GM23338 (cell line): Measurements from ENCODE around the gene HERC4. TPM values are rescaled to one million over a fixed set of nuclear protein-coding genes. Genes with fewer than 3 reads are reported as not detected.

ENCODE experiments used
- ATAC-seq: fragments of 200-7000 bp; cut with Tn5 transposase; 3 replicates; pipeline ENCODE4 v1.9.1; 2020
- DNase-seq: peaks from one replicate; pipeline ENCODE4 v3.0.0-alpha.2; 2015; ENCODE audit warnings: low spot score
- H2AFZ ChIP-seq: fragments of 200-600 bp; sonication (generic); 2 replicates; pipeline ENCODE4 v1.8.0; 2016; ENCODE audit warnings: antibody characterized with exemption, mild to moderate bottlenecking, moderate library complexity
- H3F3A ChIP-seq: fragments of 200-600 bp; sonication (generic); replicated peaks from 2 replicates; pipeline ENCODE4 v1.8.0; 2017; ENCODE audit warnings: antibody characterized with exemption, mixed run types, low read depth
- H3K27ac ChIP-seq: fragments of 200-600 bp; sonication (generic); 2 replicates; pipeline ENCODE4 v1.6.1; 2016; ENCODE audit warnings: low read depth
- H3K27me3 ChIP-seq: fragments of 200-600 bp; sonication (generic); 2 replicates; pipeline ENCODE4 v1.8.0; 2016; ENCODE audit warnings: mild to moderate bottlenecking, mixed run types, moderate library complexity; ENCODE audit not compliant: insufficient read depth
- H3K36me3 ChIP-seq: fragments of 200-600 bp; sonication (generic); 2 replicates; pipeline ENCODE4 v1.8.0; 2016; ENCODE audit warnings: mild to moderate bottlenecking; ENCODE audit not compliant: insufficient read depth
- H3K4me1 ChIP-seq: fragments of 200-600 bp; sonication (generic); 2 replicates; pipeline ENCODE4 v1.8.0; 2016; ENCODE audit warnings: mild to moderate bottlenecking, moderate library complexity; ENCODE audit not compliant: insufficient read depth
- H3K4me2 ChIP-seq: fragments of 200-600 bp; sonication (generic); 2 replicates; pipeline ENCODE4 v1.7.1; 2017; ENCODE audit warnings: mixed run types
- H3K4me3 ChIP-seq: fragments of 200-600 bp; sonication (generic); 2 replicates; pipeline ENCODE4 v1.6.1; 2016; ENCODE audit warnings: mixed run types
- H3K79me2 ChIP-seq: fragments of 200-600 bp; sonication (generic); replicated peaks from 2 replicates; pipeline ENCODE4 v1.8.0; 2017; ENCODE audit warnings: mild to moderate bottlenecking; ENCODE audit not compliant: insufficient read depth
- H3K9me2 ChIP-seq: fragments of 200-600 bp; sonication (generic); 2 replicates; pipeline ENCODE4 v1.8.0; 2017; ENCODE audit not compliant: insufficient read depth
- H4K20me1 ChIP-seq: fragments of 200-600 bp; sonication (generic); replicated peaks from 2 replicates; pipeline ENCODE4 v1.8.0; 2017; ENCODE audit warnings: mild to moderate bottlenecking; ENCODE audit not compliant: insufficient read depth
- H3K27ac Mint-ChIP-seq: 2 replicates; pipeline ENCODE4 v1.8.0; 2020; ENCODE audit warnings: inconsistent platforms, mild to moderate bottlenecking, moderate library complexity, mixed read lengths
- H3K27me3 Mint-ChIP-seq: 3 replicates; pipeline ENCODE4 v1.8.0; 2022; ENCODE audit warnings: low read depth, mild to moderate bottlenecking, moderate library complexity, mixed read lengths, inconsistent platforms; ENCODE audit not compliant: insufficient read depth, poor library complexity
- H3K36me3 Mint-ChIP-seq: 3 replicates; pipeline ENCODE4 v1.8.0; 2021; ENCODE audit warnings: low read depth, mild to moderate bottlenecking, inconsistent platforms, moderate library complexity, mixed read lengths
- H3K4me1 Mint-ChIP-seq: 3 replicates; pipeline ENCODE4 v1.8.0; 2020; ENCODE audit warnings: mild to moderate bottlenecking, inconsistent platforms, mixed read lengths
- H3K4me3 Mint-ChIP-seq: 3 replicates; pipeline ENCODE4 v1.8.0; 2021; ENCODE audit warnings: moderate library complexity, mild to moderate bottlenecking, inconsistent platforms, mixed read lengths
- H3K9me3 Mint-ChIP-seq: 3 replicates; pipeline ENCODE4 v1.8.0; 2020; ENCODE audit warnings: moderate library complexity, mild to moderate bottlenecking, inconsistent platforms, mixed read lengths
- CREB1 ChIP-seq: fragments of 250-450 bp; sonication (Bioruptor Pico); IDR thresholded peaks from 2 replicates; pipeline ENCODE4 v1.5.0; 2020; ENCODE audit warnings: low read depth, mild to moderate bottlenecking, moderate library complexity
- CTCF ChIP-seq, 2 experiments: fragments of 200-600 bp in 1 of 2; sonication (generic) in 1 of 2; conservative IDR thresholded peaks; 2 replicates each; pipeline versions ENCODE4 v1.5.1 to v1.6.1; 2016 to 2017; ENCODE audit warnings: antibody characterized with exemption in 2 of 2, low read depth in 2 of 2, mild to moderate bottlenecking in 2 of 2, moderate library complexity in 1 of 2
- ETS1 ChIP-seq: IDR thresholded peaks from 2 replicates; pipeline ENCODE4 v1.6.1; 2016; ENCODE audit warnings: antibody characterized with exemption
- JUNB ChIP-seq: IDR thresholded peaks from one replicate; pipeline ENCODE4 v1.6.1; 2016; ENCODE audit warnings: antibody characterized with exemption; ENCODE audit not compliant: unreplicated experiment
- NANOG ChIP-seq: IDR thresholded peaks from 2 replicates; pipeline ENCODE4 v1.6.1; 2016; ENCODE audit warnings: antibody characterized with exemption, borderline replicate concordance
- POLR2AphosphoS5 ChIP-seq: IDR thresholded peaks from 2 replicates; pipeline ENCODE4 v1.6.1; 2016; ENCODE audit warnings: antibody characterized with exemption, low read depth
- STAT1 ChIP-seq: IDR thresholded peaks from one replicate; pipeline ENCODE4 v1.6.1; 2016; ENCODE audit warnings: antibody characterized with exemption; ENCODE audit not compliant: unreplicated experiment
- ZNF114 ChIP-seq: fragments of 250-450 bp; sonication (Bioruptor Pico); IDR thresholded peaks from 2 replicates; pipeline ENCODE4 v1.5.0; 2020; ENCODE audit warnings: mild to moderate bottlenecking, moderate library complexity
- ZNF462 ChIP-seq: fragments of 250-450 bp; sonication (Bioruptor Pico); IDR thresholded peaks from 2 replicates; pipeline ENCODE4 v1.5.0; 2020; ENCODE audit warnings: mild to moderate bottlenecking, moderate library complexity
- polyA plus RNA-seq: library from polyadenylated mRNA; unstranded; fragments of >200 nt; fragmentation: Nextera tagmentation; extraction: Ambion mirVana; gene quantifications from 2 replicates; pipeline ENCODE4 v1.2.1, GENCODE V29; 2016
- total RNA-seq: library from RNA; depleted of rRNA; stranded (reverse); fragments of >200 nt; shearing (Covaris generic); gene quantifications from 2 replicates; pipeline ENCODE4 v1.2.3, GENCODE V29; 2014
- TF ChIP-seq, protein P1 (sequence below): IDR thresholded peaks from one replicate; pipeline ENCODE4 v1.6.1; 2018; ENCODE audit warnings: antibody characterized with exemption; ENCODE audit not compliant: unreplicated experiment

Gene HERC4
- total and polyA plus RNA-seq, 2 experiments from 2014 or later, result 20.1 to 67.2 TPM

- TF ChIP-seq ZNF462 (CRISPR knock-in tag) (no peak), CREB1 (no peak)
These were observed 27.3 kb downstream of the HERC4 start (continued) for GRCh38 chr10:68047554-68048327.

DNA sequence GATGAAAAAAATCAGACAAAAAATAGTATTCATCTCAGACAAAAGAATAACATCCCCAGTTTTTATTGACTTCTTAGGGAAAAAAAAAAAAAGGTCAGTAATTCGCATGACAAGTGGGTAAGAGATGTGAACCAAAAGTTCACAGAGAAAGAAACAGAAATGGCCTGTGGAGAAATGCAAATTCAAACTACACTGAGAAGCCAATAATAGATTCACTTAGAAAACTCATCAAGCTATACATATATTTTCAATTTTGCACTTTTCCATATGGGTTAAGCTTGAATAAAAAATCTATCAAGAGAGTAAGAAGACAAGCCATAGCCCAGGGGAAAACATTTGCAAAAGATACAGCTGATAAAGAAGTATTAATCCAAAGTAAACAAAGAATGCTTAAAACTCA lies 28.0 kb downstream of the HERC4 start:
- no peak overlapping the region for H3K4me3 Mint-ChIP-seq
- Histone ChIP-seq H3F3A (no peaks in the 10 kb centered on the region), H4K20me1 (0 out of 2 replicates have a peak, but pooled peaks cover 5% of the 10 kb centered on the region), H3K4me2 (no peak overlapping the region), H3K27ac (no peak overlapping the region), H3K79me2 (peaks cover 22% of the 10 kb centered on the region), H2AFZ (no peak overlapping the region), H3K36me3 (no peaks in the 10 kb centered on the region), H3K4me1 (peaks cover 5% of the 10 kb centered on the region; the same call in 1 of the 2 replicates), H3K4me3 (no peak overlapping the region), H3K27me3 (no peaks in the 10 kb centered on the region), H3K9me2 (no peaks in the 10 kb centered on the region)
- ATAC-seq, result no peak
- no peaks in the 10 kb centered on the region; the same call in 2 of the 3 replicates for H3K9me3 Mint-ChIP-seq
- DNase-seq, result no peak
- H3K27ac Mint-ChIP-seq, result no peak overlapping the region; the same call in 1 of the 2 replicates
- no peaks in the 10 kb centered on the region for H3K27me3 Mint-ChIP-seq
- H3K36me3 Mint-ChIP-seq, result peaks cover 4% of the 10 kb centered on the region; the same call in 1 of the 3 replicates
- peaks cover 14% of the 10 kb centered on the region for H3K4me1 Mint-ChIP-seq
- TF ChIP-seq NANOG (no peak), ETS1 (no peak), POLR2AphosphoS5 (no peak), CTCF (conservative IDR thresholded peaks at IDR 0.05; ENCODE audit: low read depth in 2 of 2) (no peak), JUNB (no peak), ZNF114 (CRISPR knock-in tag) (no peak), STAT1 (no peak)
- TF ChIP-seq, protein P1, sequence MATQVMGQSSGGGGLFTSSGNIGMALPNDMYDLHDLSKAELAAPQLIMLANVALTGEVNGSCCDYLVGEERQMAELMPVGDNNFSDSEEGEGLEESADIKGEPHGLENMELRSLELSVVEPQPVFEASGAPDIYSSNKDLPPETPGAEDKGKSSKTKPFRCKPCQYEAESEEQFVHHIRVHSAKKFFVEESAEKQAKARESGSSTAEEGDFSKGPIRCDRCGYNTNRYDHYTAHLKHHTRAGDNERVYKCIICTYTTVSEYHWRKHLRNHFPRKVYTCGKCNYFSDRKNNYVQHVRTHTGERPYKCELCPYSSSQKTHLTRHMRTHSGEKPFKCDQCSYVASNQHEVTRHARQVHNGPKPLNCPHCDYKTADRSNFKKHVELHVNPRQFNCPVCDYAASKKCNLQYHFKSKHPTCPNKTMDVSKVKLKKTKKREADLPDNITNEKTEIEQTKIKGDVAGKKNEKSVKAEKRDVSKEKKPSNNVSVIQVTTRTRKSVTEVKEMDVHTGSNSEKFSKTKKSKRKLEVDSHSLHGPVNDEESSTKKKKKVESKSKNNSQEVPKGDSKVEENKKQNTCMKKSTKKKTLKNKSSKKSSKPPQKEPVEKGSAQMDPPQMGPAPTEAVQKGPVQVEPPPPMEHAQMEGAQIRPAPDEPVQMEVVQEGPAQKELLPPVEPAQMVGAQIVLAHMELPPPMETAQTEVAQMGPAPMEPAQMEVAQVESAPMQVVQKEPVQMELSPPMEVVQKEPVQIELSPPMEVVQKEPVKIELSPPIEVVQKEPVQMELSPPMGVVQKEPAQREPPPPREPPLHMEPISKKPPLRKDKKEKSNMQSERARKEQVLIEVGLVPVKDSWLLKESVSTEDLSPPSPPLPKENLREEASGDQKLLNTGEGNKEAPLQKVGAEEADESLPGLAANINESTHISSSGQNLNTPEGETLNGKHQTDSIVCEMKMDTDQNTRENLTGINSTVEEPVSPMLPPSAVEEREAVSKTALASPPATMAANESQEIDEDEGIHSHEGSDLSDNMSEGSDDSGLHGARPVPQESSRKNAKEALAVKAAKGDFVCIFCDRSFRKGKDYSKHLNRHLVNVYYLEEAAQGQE, result no peak
